ENCODE data around the gene TSNAXIP1.

TSNAXIP1 gene

DNA sequence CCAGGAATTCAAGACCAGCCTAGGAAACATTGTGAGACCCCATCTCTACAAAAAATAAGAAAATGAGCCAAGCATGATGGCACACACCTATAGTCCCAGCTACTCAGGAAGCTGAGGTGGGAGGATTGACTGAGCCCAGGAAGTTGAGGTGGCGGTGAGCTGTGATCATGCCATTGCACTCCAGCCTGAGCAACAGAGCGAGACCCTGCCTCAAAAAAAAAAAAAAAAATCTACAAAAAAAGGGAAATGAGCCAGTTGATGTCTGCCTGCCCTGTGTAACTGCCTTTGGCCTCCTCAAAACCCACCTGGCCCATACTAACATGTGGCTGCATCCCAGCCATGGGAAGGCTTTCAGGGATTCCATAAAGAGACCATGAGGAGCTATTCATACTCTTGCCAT, 4.8 kb upstream of the TSNAXIP1 start:
- Histone ChIP-seq H3K9me3 (ENCODE audit: control insufficient read depth, insufficient read depth, low read depth, low read length) (no peaks in the 10 kb centered on the region), H3K4me1 (ENCODE audit: control insufficient read depth, insufficient read depth, low read length) (peaks cover 5% of the 10 kb centered on the region), H3K4me3 (ENCODE audit: low read depth, low read length) (no peak overlapping the region), H3K36me3 (ENCODE audit: control insufficient read depth in 2 of 2, insufficient read depth in 1 of 2, low read length in 2 of 2) (peaks cover 0 to 51% of the 10 kb centered on the region in 2 experiments; a peak in 2 of 3 replicates), H3K27ac (ENCODE audit: extremely low read depth, low read depth, low read length) (no peak overlapping the region)
- CTCF ChIA-PET = interaction anchor here (1.1 to 1.2 kb wide), 2 partner anchors 12 to 14 kb away, joined by 3 read pairs; no protein-coding TSS in a partner anchor
- POLR2A ChIA-PET = interaction anchor here (1.5 kb wide), 1 partner anchor 83 kb away, joined by 5 read pairs; the partner anchor contains the start of gene GFOD2
- TF ChIP-seq, protein P1, sequence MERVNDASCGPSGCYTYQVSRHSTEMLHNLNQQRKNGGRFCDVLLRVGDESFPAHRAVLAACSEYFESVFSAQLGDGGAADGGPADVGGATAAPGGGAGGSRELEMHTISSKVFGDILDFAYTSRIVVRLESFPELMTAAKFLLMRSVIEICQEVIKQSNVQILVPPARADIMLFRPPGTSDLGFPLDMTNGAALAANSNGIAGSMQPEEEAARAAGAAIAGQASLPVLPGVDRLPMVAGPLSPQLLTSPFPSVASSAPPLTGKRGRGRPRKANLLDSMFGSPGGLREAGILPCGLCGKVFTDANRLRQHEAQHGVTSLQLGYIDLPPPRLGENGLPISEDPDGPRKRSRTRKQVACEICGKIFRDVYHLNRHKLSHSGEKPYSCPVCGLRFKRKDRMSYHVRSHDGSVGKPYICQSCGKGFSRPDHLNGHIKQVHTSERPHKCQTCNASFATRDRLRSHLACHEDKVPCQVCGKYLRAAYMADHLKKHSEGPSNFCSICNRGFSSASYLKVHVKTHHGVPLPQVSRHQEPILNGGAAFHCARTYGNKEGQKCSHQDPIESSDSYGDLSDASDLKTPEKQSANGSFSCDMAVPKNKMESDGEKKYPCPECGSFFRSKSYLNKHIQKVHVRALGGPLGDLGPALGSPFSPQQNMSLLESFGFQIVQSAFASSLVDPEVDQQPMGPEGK (tag by site-specific recombination; IDR thresholded peaks at IDR 0.05) = no peak
- TF ChIP-seq WT1 (tag by site-specific recombination; IDR thresholded peaks at IDR 0.05) = no peak
- no peak for TF ChIP-seq ZNF184 (tag by site-specific recombination; IDR thresholded peaks at IDR 0.05)
- TF ChIP-seq ZNF658 (tag by site-specific recombination; IDR thresholded peaks at IDR 0.05) = no peak
- no peak for TF ChIP-seq ZNF394 (tag by site-specific recombination; IDR thresholded peaks at IDR 0.05; ENCODE audit: borderline replicate concordance)
- no peak for TF ChIP-seq ZNF747 (tag by site-specific recombination; IDR thresholded peaks at IDR 0.05)
- TF ChIP-seq ZNF670 (tag by site-specific recombination; IDR thresholded peaks at IDR 0.05; ENCODE audit: low read depth) = no peak
- no peak for TF ChIP-seq ZNF2 (tag by site-specific recombination; IDR thresholded peaks at IDR 0.05)
- no peak for TF ChIP-seq ZBTB7A (tag by site-specific recombination; IDR thresholded peaks at IDR 0.05; ENCODE audit: low read depth)
- no peak for TF ChIP-seq ZNF473 (tag by site-specific recombination; IDR thresholded peaks at IDR 0.05)
- TF ChIP-seq, protein P2, sequence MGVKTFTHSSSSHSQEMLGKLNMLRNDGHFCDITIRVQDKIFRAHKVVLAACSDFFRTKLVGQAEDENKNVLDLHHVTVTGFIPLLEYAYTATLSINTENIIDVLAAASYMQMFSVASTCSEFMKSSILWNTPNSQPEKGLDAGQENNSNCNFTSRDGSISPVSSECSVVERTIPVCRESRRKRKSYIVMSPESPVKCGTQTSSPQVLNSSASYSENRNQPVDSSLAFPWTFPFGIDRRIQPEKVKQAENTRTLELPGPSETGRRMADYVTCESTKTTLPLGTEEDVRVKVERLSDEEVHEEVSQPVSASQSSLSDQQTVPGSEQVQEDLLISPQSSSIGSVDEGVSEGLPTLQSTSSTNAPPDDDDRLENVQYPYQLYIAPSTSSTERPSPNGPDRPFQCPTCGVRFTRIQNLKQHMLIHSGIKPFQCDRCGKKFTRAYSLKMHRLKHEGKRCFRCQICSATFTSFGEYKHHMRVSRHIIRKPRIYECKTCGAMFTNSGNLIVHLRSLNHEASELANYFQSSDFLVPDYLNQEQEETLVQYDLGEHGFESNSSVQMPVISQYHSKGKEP (tag by site-specific recombination; IDR thresholded peaks at IDR 0.05) = no peak
- no peak for TF ChIP-seq ZNF707 (tag by site-specific recombination; IDR thresholded peaks at IDR 0.05)

DNA sequence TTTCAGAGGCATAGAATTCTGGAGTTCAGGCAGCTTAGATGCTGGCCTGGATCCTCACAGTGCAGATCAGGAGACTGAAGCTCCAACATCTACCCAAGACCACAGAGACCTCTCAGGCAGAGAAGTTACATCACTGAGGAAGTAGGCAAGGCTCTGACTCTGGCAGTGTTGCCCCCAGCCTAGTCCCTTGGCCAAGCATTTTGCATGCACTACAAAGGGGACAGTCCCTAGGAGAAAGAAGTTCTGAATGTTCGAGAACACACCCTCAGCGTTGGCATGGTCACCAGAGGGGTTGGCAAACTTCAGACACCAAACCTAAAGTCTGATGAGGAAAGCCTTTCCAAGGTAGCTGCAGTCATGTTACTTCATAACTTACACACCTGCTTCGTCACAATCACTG, 2.8 kb upstream of the TSNAXIP1 start:
- H3K27ac ChIP-seq (ENCODE audit: extremely low read depth, low read depth, low read length) = no peak overlapping the region
- peaks cover 8% of the 10 kb centered on the region for H3K4me1 ChIP-seq (ENCODE audit: control insufficient read depth, insufficient read depth, low read length)
- H3K4me3 ChIP-seq (ENCODE audit: low read depth, low read length) = no peak overlapping the region
- peaks cover 0 to 45% of the 10 kb centered on the region in 2 experiments; a peak in 2 of 3 replicates for H3K36me3 ChIP-seq (ENCODE audit: control insufficient read depth in 2 of 2, insufficient read depth in 1 of 2, low read length in 2 of 2)
- POLR2A ChIA-PET = interaction anchor here (0.7 kb wide), 1 partner anchor 13 kb away, joined by 3 read pairs; no protein-coding TSS in a partner anchor
- H3K9me3 ChIP-seq (ENCODE audit: control insufficient read depth, insufficient read depth, low read depth, low read length) = no peaks in the 10 kb centered on the region
- CTCF ChIA-PET = interaction anchor here (0.7 to 1.6 kb wide), 3 partner anchors 8 to 283 kb away, joined by 3 to 10 read pairs (median 5); no protein-coding TSS in a partner anchor
- TF ChIP-seq, protein P3, sequence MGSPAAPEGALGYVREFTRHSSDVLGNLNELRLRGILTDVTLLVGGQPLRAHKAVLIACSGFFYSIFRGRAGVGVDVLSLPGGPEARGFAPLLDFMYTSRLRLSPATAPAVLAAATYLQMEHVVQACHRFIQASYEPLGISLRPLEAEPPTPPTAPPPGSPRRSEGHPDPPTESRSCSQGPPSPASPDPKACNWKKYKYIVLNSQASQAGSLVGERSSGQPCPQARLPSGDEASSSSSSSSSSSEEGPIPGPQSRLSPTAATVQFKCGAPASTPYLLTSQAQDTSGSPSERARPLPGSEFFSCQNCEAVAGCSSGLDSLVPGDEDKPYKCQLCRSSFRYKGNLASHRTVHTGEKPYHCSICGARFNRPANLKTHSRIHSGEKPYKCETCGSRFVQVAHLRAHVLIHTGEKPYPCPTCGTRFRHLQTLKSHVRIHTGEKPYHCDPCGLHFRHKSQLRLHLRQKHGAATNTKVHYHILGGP (tag by site-specific recombination; IDR thresholded peaks at IDR 0.05) = no peak
- no peak for TF ChIP-seq ZNF48 (tag by site-specific recombination; IDR thresholded peaks at IDR 0.05)
- no peak for TF ChIP-seq ZNF394 (tag by site-specific recombination; IDR thresholded peaks at IDR 0.05; ENCODE audit: borderline replicate concordance)
- TF ChIP-seq ZNF274 (IDR thresholded peaks at IDR 0.05; ENCODE audit: low read length) = no peak
- TF ChIP-seq ZNF274 (tag by site-specific recombination; IDR thresholded peaks at IDR 0.05; ENCODE audit: borderline replicate concordance) = no peak
- TF ChIP-seq, protein P4, sequence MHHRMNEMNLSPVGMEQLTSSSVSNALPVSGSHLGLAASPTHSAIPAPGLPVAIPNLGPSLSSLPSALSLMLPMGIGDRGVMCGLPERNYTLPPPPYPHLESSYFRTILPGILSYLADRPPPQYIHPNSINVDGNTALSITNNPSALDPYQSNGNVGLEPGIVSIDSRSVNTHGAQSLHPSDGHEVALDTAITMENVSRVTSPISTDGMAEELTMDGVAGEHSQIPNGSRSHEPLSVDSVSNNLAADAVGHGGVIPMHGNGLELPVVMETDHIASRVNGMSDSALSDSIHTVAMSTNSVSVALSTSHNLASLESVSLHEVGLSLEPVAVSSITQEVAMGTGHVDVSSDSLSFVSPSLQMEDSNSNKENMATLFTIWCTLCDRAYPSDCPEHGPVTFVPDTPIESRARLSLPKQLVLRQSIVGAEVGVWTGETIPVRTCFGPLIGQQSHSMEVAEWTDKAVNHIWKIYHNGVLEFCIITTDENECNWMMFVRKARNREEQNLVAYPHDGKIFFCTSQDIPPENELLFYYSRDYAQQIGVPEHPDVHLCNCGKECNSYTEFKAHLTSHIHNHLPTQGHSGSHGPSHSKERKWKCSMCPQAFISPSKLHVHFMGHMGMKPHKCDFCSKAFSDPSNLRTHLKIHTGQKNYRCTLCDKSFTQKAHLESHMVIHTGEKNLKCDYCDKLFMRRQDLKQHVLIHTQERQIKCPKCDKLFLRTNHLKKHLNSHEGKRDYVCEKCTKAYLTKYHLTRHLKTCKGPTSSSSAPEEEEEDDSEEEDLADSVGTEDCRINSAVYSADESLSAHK (tag by site-specific recombination; IDR thresholded peaks at IDR 0.05) = no peak
- TF ChIP-seq, protein P5, sequence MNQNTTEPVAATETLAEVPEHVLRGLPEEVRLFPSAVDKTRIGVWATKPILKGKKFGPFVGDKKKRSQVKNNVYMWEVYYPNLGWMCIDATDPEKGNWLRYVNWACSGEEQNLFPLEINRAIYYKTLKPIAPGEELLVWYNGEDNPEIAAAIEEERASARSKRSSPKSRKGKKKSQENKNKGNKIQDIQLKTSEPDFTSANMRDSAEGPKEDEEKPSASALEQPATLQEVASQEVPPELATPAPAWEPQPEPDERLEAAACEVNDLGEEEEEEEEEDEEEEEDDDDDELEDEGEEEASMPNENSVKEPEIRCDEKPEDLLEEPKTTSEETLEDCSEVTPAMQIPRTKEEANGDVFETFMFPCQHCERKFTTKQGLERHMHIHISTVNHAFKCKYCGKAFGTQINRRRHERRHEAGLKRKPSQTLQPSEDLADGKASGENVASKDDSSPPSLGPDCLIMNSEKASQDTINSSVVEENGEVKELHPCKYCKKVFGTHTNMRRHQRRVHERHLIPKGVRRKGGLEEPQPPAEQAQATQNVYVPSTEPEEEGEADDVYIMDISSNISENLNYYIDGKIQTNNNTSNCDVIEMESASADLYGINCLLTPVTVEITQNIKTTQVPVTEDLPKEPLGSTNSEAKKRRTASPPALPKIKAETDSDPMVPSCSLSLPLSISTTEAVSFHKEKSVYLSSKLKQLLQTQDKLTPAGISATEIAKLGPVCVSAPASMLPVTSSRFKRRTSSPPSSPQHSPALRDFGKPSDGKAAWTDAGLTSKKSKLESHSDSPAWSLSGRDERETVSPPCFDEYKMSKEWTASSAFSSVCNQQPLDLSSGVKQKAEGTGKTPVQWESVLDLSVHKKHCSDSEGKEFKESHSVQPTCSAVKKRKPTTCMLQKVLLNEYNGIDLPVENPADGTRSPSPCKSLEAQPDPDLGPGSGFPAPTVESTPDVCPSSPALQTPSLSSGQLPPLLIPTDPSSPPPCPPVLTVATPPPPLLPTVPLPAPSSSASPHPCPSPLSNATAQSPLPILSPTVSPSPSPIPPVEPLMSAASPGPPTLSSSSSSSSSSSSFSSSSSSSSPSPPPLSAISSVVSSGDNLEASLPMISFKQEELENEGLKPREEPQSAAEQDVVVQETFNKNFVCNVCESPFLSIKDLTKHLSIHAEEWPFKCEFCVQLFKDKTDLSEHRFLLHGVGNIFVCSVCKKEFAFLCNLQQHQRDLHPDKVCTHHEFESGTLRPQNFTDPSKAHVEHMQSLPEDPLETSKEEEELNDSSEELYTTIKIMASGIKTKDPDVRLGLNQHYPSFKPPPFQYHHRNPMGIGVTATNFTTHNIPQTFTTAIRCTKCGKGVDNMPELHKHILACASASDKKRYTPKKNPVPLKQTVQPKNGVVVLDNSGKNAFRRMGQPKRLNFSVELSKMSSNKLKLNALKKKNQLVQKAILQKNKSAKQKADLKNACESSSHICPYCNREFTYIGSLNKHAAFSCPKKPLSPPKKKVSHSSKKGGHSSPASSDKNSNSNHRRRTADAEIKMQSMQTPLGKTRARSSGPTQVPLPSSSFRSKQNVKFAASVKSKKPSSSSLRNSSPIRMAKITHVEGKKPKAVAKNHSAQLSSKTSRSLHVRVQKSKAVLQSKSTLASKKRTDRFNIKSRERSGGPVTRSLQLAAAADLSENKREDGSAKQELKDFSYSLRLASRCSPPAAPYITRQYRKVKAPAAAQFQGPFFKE (tag by site-specific recombination; IDR thresholded peaks at IDR 0.05; ENCODE audit: borderline replicate concordance) = no peak
- TF ChIP-seq SCRT1 (tag by site-specific recombination; IDR thresholded peaks at IDR 0.05; ENCODE audit: borderline replicate concordance) = no peak

Data from HEK293 (cell line).